NCI-H1694 (cell line): ENCODE data around the gene KIAA0930.
A peak's percentile ranks its signal among the peaks of the same experiment; 100 is the strongest.

Experiments used
- DNase-seq: peaks from one replicate; lab custom pipeline; 2025; lab: John Stamatoyannopoulos, UW

Gene KIAA0930

GRCh38 chr22:45172881-45173585, 67.7 kb downstream of the KIAA0930 start:
- DNase-seq, result no peak

GRCh38 chr22:45171830-45172229, 68.9 kb downstream of the KIAA0930 start:
- DNase-seq, result no peak

- no peak for DNase-seq
Observed at GRCh38 chr22:45169591-45170466, 70.9 kb downstream of the KIAA0930 start.

- DNase-seq, result no peak
Observed at GRCh38 chr22:45166932-45167331, 73.8 kb downstream of the KIAA0930 start.

- DNase-seq, result no peak
Observed at GRCh38 chr22:45164270-45165088, 76.2 kb downstream of the KIAA0930 start.

- DNase-seq, result peak; percentile 94
Observed at GRCh38 chr22:45163451-45164269, 77.0 kb downstream of the KIAA0930 start, which contains the start of gene NUP50. Gene NUP50 (plus strand): TSS chr22:45163925. CDS start chr22:45168178, 4,253 bp downstream.

- DNase-seq, result peak; percentile 9
Observed at GRCh38 chr22:45163099-45163450, 77.6 kb downstream of the KIAA0930 start.

GRCh38 chr22:45162531-45162930, 78.2 kb downstream of the KIAA0930 start:
- DNase-seq, result no peak

- DNase-seq, result no peak
Observed at GRCh38 chr22:45159652-45160462, 80.8 kb downstream of the KIAA0930 start.

- DNase-seq, result no peak
Observed at GRCh38 chr22:45157907-45158306, 82.8 kb downstream of the KIAA0930 start.

- DNase-seq, result peak; percentile 8
Observed at GRCh38 chr22:45155050-45155840, 85.4 kb downstream of the KIAA0930 start.

GRCh38 chr22:45154383-45154782, 86.3 kb downstream of the KIAA0930 start:
- DNase-seq, result no peak

- DNase-seq, result no peak
Observed at GRCh38 chr22:45151503-45151902, 89.2 kb downstream of the KIAA0930 start.

GRCh38 chr22:45150139-45150538, 90.6 kb downstream of the KIAA0930 start:
- DNase-seq, result no peak

- no peak for DNase-seq
Observed at GRCh38 chr22:45149671-45150070, 91.0 kb downstream of the KIAA0930 start.

GRCh38 chr22:45144916-45145315, 95.8 kb downstream of the KIAA0930 start:
- no peak for DNase-seq

- no peak for DNase-seq
Observed at GRCh38 chr22:45142376-45142775, 98.3 kb downstream of the KIAA0930 start.
